ENCODE results near the gene LDAH.

- no peak for TF ChIP-seq CTCF (IDR thresholded peaks at IDR 0.05)
- no peak for TF ChIP-seq ZFX (IDR thresholded peaks at IDR 0.05; ENCODE audit: borderline replicate concordance)
Measured at GRCh38 chr2:20797096-20797495, 25.8 kb downstream of the LDAH start.
